H1 (cell line): ENCODE results near the gene UBL5. TPM values are rescaled to one million over a fixed set of nuclear protein-coding genes. Genes with fewer than 3 reads are reported as not detected.

ENCODE experiments used
- EZH2 ChIP-seq: fragments of 200-600 bp; sonication (generic); IDR thresholded peaks from 2 replicates; pipeline ENCODE4 v1.7.1; 2012; ENCODE audit warnings: low read depth, mild to moderate bottlenecking, moderate library complexity, low read length, inconsistent platforms; ENCODE audit not compliant: severe bottlenecking
- HDAC2 ChIP-seq, 2 experiments: fragments of 300-600 bp in 1 of 2; sonication (generic) in 1 of 2; IDR thresholded peaks; 2 replicates each; pipeline ENCODE4 v1.6.1; 2011 to 2012; ENCODE audit warnings: low read depth in 2 of 2, low read length in 2 of 2, mild to moderate bottlenecking in 2 of 2, moderate library complexity in 2 of 2, borderline replicate concordance in 1 of 2, inconsistent platforms in 1 of 2
- HDAC6 ChIP-seq: IDR thresholded peaks from one replicate; pipeline ENCODE4 v1.7.1; 2012; ENCODE audit warnings: low read depth, mild to moderate bottlenecking, inconsistent platforms, low read length, moderate library complexity
- MAFK ChIP-seq: IDR thresholded peaks from 2 replicates; pipeline ENCODE4 v1.6.1; 2012; ENCODE audit warnings: low read depth, mild to moderate bottlenecking, improper control_type of control experiment, low read length
- MAX ChIP-seq: IDR thresholded peaks from 2 replicates; pipeline ENCODE4 v1.6.1; 2012; ENCODE audit warnings: inconsistent platforms
- RFX5 ChIP-seq: IDR thresholded peaks from 2 replicates; pipeline ENCODE4 v1.6.1; 2011; ENCODE audit warnings: low read depth, low read length, improper control_type of control experiment, borderline replicate concordance
- RXRA ChIP-seq: IDR thresholded peaks from 2 replicates; pipeline ENCODE4 v1.6.1; 2011; ENCODE audit warnings: low read depth, mild to moderate bottlenecking, low read length, moderate library complexity; ENCODE audit not compliant: insufficient read depth
- polyA plus RNA-seq, 7 experiments: library from polyadenylated mRNA; depleted of rRNA in 3 of 7; stranded (reverse) in 5 of 7; unstranded in 2 of 7; fragments of >200 nt in 5 of 7; fragments of 200-250 nt in 2 of 7; gene quantifications; 1 replicate in 5 of 7; 2 replicates in 1 of 7; 4 replicates in 1 of 7; pipeline versions ENCODE4 v1.2.1 to v1.2.3, GENCODE V29; 2011 to 2013; ENCODE audit warnings: missing spikeins in 2 of 7, mixed read lengths in 2 of 7
- total RNA-seq: library from RNA; stranded (reverse); fragmentation: NEBNext Ultra II Directional; extraction: Animal tissue kit (Norgen Biotek cat#: 25700); gene quantifications from 2 replicates; pipeline ENCODE4 v1.2.1, GENCODE V29; 2021
- TF ChIP-seq, protein P1 (sequence below): fragments of 300-600 bp; sonication (generic); IDR thresholded peaks from 2 replicates; pipeline ENCODE4 v1.7.1; 2012; ENCODE audit warnings: low read length, moderate library complexity, mild to moderate bottlenecking, inconsistent platforms; ENCODE audit not compliant: insufficient replicate concordance

The UBL5 gene
- total and polyA plus RNA-seq, 2 of the 8 experiments (the other 6 are each of a cell fraction or from before 2014, with no cell fraction given), result 416 to 1,209 TPM

DNA sequence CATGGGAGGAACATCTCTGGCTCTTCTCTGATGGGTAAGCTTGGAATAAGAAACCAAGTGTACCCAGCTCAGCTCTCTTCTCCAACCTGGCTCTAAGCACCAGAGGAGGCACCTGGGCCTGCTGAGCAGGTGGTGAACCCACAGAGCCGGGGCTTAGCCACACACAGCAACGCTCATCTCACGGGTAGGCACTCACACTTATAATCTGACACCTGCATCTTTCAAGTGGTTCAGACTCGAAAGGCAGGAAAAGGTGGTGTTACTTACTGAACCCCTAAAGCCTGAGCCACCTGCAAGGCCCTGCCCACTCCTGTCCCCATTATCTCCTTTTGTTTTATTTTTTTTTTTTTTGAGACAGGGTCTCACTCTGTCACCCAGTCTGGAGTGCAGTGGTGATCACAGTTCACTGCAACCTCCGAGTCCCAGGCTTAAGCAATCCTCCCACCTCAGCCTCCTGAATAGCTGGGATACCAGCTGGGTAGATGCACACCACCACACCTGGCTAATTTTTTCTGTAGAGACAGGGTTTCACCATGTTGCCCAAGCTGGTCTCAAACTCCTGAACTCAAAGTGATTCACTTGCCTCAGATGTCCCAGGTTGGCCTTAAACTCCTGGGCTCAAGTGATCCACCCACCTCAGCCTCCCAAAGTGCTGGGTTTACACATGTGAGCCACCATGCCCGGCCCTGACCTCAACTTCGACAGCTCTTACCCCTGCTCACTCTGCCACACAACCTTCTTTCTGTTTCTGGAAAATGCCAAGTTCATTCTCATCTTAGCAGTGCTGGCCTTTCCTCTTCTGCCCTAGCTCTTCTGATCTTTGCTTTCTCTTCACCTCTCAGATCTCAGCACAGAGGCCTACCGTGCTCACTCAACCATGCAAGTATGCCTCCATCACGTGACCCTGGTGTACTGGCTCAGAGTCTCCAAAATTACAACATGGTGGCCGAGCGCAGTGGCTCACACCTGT is 18.6 kb upstream of the UBL5 start (continued):
- TF ChIP-seq HDAC2 (IDR thresholded peaks at IDR 0.05; ENCODE audit: borderline replicate concordance in 1 of 2, low read depth in 2 of 2, low read length in 2 of 2) (no peak), RXRA (no peak), EZH2 (no peak), MAFK (no peak), HDAC6 (no peak), RFX5 (no peak), MAX (no peak)
- TF ChIP-seq, protein P1, sequence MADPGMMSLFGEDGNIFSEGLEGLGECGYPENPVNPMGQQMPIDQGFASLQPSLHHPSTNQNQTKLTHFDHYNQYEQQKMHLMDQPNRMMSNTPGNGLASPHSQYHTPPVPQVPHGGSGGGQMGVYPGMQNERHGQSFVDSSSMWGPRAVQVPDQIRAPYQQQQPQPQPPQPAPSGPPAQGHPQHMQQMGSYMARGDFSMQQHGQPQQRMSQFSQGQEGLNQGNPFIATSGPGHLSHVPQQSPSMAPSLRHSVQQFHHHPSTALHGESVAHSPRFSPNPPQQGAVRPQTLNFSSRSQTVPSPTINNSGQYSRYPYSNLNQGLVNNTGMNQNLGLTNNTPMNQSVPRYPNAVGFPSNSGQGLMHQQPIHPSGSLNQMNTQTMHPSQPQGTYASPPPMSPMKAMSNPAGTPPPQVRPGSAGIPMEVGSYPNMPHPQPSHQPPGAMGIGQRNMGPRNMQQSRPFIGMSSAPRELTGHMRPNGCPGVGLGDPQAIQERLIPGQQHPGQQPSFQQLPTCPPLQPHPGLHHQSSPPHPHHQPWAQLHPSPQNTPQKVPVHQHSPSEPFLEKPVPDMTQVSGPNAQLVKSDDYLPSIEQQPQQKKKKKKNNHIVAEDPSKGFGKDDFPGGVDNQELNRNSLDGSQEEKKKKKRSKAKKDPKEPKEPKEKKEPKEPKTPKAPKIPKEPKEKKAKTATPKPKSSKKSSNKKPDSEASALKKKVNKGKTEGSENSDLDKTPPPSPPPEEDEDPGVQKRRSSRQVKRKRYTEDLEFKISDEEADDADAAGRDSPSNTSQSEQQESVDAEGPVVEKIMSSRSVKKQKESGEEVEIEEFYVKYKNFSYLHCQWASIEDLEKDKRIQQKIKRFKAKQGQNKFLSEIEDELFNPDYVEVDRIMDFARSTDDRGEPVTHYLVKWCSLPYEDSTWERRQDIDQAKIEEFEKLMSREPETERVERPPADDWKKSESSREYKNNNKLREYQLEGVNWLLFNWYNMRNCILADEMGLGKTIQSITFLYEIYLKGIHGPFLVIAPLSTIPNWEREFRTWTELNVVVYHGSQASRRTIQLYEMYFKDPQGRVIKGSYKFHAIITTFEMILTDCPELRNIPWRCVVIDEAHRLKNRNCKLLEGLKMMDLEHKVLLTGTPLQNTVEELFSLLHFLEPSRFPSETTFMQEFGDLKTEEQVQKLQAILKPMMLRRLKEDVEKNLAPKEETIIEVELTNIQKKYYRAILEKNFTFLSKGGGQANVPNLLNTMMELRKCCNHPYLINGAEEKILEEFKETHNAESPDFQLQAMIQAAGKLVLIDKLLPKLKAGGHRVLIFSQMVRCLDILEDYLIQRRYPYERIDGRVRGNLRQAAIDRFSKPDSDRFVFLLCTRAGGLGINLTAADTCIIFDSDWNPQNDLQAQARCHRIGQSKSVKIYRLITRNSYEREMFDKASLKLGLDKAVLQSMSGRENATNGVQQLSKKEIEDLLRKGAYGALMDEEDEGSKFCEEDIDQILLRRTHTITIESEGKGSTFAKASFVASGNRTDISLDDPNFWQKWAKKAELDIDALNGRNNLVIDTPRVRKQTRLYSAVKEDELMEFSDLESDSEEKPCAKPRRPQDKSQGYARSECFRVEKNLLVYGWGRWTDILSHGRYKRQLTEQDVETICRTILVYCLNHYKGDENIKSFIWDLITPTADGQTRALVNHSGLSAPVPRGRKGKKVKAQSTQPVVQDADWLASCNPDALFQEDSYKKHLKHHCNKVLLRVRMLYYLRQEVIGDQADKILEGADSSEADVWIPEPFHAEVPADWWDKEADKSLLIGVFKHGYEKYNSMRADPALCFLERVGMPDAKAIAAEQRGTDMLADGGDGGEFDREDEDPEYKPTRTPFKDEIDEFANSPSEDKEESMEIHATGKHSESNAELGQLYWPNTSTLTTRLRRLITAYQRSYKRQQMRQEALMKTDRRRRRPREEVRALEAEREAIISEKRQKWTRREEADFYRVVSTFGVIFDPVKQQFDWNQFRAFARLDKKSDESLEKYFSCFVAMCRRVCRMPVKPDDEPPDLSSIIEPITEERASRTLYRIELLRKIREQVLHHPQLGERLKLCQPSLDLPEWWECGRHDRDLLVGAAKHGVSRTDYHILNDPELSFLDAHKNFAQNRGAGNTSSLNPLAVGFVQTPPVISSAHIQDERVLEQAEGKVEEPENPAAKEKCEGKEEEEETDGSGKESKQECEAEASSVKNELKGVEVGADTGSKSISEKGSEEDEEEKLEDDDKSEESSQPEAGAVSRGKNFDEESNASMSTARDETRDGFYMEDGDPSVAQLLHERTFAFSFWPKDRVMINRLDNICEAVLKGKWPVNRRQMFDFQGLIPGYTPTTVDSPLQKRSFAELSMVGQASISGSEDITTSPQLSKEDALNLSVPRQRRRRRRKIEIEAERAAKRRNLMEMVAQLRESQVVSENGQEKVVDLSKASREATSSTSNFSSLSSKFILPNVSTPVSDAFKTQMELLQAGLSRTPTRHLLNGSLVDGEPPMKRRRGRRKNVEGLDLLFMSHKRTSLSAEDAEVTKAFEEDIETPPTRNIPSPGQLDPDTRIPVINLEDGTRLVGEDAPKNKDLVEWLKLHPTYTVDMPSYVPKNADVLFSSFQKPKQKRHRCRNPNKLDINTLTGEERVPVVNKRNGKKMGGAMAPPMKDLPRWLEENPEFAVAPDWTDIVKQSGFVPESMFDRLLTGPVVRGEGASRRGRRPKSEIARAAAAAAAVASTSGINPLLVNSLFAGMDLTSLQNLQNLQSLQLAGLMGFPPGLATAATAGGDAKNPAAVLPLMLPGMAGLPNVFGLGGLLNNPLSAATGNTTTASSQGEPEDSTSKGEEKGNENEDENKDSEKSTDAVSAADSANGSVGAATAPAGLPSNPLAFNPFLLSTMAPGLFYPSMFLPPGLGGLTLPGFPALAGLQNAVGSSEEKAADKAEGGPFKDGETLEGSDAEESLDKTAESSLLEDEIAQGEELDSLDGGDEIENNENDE, result no peak
